Fibroblast of upper back skin (primary cell): ENCODE data around the gene CHRNB1.

ENCODE experiments used
- DNase-seq: peaks from one replicate; pipeline ENCODE4 v3.0.0-alpha.2; 2013

The CHRNB1 gene

DNA sequence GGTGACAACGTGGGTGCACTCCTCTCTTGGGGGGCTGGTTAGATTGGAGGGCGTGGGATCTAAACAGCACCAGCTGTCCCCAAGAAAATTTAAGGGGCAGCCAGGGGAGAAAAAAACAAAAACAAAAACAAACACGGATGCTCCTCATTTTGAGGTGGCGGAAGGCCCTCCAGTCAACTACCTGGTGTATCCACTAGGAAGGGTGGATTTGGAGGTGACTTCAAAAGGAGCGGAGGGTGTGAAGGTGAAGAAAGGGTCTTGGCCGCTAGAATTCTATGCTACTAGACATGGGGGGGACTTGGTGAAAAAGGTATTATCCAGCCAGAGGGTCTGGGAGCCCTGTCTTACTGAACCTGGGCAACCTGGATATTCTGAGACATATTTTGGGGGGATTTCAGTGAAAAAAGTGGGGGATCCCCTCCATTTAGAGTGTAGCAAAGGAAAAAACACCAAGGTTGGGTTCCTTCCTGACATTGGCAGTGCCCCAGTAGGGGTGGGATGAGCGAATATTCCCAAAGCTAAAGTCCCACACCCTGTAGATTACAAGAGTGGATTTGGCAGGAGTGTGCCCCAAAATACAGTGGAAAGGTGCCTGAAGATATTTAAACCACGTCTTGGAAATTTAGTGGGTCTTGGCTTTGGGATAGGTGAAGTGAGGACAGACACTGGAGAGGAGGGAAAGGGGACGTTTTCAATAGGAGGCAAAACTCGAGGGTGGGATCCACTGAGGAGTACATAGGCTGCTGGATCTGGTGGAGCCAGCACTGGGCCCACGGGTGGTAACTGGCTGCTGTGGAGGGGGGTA, 6.0 kb upstream of the CHRNB1 start:
- DNase-seq: no peak

DNA sequence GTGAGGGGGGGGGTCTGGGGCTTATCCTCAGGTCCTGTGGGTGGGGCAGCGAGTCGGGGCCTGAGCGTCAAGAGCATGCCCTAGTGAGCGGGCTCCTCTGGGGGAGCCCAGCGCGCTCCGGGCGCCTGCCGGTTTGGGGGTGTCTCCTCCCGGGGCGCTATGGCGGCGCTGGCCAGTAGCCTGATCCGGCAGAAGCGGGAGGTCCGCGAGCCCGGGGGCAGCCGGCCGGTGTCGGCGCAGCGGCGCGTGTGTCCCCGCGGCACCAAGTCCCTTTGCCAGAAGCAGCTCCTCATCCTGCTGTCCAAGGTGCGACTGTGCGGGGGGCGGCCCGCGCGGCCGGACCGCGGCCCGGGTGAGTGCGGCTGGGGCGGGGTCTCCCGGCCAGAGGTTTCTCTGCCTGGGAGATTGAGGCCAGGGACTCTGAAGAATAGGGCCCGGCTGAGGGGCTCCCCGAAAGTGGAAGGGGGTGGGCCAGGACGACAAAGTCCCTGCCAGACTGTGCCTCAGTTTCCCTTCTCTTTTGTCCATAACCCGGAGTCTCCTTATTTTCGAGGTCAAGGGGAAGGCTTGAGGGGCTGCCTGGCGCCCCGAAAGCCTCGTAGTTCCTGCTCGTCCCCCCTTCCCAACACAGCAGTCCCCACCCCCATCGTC, 5.3 kb upstream of the CHRNB1 start, which contains the start of gene FGF11:
TSS of gene FGF11 (plus strand) at position 51 of the 651 bp plus-strand sequence. CDS start at position 160, 109 bp downstream.
- DNase-seq: no peak

DNA sequence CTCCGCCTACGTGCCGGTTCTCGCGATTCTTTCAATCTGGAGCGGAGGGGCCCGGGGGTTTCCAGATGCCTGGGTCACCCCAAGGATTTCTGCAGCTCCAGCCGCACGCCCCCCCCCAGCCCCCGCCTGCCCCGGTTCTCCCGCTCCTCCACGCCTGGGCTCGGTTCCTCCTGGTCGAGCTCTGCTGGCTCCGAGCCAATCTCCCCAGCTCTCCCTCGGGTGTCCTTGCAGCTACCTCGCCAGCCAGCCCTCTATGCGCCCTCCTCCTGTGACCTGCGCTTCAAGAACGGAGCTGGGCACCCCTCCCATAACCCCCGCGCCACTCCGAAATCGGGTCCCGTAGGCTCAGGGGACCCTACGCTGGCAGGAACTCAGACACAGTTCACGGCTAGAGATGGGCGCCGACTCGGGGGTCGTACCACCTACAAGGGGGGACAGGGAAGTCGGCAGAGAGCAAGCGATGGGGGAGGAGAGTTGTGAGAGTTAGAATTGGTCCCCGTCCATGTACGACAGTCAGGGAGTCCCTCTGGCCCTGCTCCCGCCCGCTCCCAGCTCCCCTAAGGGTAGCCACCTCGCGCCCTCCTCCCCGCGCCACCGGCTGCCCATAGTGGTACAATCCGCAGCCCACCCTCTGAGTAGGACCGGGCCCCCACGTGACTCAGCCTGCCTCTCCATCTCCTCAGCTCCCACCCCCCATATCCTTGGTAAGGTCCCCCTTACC, 4.6 kb upstream of the CHRNB1 start:
- DNase-seq: peak; percentile 47

DNA sequence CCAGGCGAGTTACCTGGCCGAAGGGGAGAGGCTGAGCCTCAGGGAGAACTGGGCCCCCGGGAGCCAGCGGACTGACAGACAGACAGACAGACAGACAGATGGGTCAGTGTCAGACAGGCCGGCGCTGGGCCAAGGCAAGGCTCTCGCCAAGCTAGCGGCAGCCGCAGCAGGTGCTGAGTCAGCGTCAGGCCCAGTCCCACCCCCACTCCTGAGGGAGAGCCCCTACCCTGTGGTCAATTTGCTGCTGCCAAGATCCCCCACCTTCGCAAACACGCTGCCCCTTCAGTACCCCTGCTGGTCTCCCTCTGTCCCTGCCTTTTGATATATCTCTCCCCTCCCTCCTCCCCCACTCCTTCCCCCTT, 4.0 kb upstream of the CHRNB1 start:
- peak; percentile 74 for DNase-seq

DNA sequence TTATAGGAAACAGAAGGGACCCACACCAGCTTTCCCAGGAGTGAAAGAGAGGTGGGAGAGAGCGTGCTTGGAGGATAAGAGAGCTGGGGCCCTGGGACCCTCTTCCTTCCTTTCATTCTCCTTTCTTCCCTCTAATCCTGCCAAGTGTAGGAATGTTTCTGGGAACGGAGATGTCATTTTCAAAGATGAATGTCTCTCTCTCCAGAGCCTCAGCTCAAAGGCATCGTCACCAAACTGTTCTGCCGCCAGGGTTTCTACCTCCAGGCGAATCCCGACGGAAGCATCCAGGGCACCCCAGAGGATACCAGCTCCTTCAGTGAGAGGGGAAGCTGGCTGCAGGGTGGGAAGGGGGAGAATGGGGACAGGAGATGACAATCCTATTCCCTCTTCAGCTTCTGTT, 3.6 kb upstream of the CHRNB1 start:
- DNase-seq: peak; percentile 48

DNA sequence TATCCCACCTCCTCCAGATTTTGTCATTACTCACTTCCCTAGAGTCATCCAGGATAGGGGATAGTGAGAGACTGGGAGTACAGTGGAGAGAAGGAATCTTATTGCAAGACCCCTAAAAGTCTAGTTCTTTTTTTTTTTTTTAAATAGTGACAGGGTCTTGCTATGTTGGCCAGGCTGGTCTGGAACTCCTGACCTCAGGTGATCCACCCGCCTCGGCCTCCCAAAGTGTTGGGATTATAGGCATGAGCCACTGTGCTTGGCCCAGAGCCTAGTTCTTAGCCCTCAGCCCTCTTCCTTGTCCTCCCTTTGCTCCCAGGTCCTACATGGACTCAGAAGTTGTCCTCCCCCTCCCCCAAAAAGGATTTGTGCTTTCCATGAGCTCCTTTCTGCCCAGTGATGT, 2.7 kb upstream of the CHRNB1 start:
- DNase-seq: no peak

DNA sequence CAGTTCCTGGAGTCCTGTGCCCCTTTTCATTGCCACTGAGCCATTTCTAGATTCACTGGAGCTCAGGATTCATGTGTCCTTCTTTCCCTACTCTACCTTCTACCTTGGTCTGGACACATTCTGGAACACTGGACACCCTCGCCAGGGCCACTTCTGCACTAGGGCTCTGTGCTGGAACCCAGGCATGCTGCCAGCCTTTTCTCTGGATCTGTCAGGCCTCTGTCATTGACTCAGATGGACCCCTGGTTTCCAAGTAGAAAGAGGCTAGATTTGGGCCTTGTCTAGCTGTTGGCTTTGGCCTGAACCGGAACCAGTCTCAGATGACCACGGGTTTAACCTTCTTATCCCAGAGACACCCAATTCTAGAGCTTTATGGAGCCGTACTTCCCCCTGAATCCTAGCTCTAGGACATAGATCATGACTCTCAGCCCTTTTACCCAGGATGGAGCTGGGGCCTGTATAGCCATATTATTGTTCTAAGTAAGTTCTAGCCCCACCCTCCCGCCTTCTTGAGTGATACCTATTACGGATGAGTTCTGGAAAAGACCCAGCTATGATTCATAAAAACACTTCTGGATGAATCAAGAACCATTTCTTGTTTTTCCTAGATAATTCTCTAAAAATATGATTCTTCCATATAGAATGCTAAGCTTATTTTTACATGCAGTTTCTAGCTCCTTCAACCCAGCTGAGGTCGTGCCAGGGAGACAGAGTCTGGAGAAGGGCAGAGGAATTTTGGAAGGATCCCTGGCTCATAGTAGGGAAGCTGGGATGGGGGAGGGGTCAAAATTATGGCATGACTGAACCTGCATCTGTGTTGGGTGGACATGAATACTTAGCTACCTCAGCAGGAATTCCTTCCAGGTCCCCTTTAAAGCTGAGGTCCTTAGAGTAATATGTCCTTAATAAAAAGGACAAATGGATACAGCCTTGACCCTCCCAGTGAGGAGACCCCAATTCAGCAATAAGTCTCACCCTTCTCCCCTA, 1.1 kb upstream of the CHRNB1 start:
- DNase-seq: peak; percentile 67

DNA sequence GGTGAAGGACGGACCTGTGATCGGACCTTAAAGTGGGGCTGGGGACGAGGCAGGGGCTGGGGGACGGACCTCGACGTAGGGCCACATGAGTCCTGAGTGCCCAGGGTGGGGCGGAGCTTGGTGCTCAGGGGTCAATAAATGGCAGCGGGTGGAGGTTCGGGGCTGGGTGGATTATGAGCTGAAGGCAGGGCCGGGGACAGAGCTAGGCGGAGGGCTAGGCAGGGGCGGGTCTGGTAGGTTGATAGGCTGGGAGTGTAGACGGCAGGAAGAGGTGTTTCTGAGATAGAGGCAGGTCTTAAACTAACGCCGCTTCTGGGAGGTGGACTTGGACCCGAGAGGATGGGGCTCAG, 733 bp downstream of the CHRNB1 start:
- DNase-seq: no peak

DNA sequence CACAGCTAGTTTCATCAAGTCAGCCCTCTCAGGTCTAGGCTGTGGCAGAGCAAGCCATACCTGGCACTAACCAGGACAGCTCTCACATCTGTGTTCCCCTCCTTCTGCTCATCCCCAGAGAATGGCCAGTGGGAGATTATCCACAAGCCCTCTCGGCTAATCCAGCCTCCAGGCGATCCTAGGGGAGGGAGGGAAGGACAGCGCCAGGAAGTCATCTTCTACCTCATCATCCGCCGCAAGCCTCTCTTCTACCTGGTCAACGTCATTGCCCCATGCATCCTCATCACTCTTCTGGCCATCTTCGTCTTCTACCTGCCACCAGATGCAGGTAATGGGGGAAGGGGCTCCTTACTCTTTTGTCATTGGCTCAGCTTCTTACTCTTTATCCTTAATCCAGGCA, 3.6 kb downstream of the CHRNB1 start:
- DNase-seq: no peak

DNA sequence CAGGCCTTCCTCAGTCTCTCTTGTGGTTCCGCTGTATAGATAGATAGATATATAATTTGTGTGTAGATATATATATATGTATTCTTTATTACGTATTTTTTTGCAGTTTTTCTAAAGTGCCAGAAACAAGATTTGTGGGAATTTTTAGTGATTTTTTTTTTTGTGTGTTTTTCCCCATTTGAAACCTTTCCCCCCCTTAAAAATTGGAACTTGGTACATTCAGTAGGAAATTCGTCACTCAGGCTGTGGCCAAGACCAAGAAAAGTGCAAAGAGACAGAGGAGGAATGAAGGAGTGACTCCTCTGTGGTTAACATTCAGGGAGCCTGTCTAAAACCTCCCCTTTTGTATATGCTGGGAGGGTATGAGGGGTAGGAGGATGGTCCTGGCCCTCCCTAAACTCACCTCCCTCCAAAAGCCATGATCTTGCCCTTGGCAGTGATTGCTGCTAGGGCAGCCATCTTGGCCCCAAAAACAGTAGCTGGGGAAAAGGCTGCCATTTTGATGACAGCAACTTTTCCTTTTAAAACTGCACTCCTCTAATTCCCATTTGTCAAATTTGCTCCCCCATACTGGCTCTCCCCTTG, 15.2 kb downstream of the CHRNB1 start:
- no peak for DNase-seq

DNA sequence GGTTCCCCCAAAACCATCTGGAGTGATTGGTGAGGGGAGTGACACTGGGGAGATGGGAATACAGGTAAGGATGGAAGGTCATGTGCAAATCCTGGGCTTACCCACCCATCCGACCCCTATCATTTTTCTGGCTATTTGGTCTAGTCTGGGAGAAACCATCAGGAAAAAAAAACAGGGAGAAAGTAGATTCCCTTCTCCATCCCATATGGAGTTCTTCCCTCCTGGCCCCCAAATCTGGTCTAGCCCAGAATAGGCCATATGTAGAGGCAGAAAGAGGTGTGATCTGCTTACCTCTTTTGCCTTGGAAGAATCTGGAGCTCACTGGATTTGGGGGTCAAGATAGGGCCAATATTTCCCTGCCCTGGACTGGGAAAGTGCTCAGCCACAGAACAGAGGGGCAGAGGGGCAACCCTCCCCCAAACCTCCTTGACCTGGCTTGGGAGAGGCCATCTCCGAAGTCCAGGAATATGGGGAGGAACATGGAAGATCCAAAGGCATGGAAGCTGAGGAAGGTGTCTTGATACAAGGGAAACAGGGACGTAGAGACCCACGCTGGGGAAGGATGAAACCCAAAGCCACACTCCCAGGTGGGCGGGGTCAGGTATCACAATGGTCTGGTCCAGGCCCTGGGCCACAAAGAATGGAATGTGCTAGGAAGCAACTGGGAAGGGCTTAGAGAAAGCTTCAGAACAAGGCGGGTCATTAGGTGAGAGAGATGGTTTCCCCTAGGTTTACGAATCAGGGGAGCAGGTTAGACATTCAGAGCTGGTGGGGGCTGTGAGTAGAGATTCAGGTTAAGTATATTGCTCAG, 16.2 kb downstream of the CHRNB1 start:
- DNase-seq: no peak

DNA sequence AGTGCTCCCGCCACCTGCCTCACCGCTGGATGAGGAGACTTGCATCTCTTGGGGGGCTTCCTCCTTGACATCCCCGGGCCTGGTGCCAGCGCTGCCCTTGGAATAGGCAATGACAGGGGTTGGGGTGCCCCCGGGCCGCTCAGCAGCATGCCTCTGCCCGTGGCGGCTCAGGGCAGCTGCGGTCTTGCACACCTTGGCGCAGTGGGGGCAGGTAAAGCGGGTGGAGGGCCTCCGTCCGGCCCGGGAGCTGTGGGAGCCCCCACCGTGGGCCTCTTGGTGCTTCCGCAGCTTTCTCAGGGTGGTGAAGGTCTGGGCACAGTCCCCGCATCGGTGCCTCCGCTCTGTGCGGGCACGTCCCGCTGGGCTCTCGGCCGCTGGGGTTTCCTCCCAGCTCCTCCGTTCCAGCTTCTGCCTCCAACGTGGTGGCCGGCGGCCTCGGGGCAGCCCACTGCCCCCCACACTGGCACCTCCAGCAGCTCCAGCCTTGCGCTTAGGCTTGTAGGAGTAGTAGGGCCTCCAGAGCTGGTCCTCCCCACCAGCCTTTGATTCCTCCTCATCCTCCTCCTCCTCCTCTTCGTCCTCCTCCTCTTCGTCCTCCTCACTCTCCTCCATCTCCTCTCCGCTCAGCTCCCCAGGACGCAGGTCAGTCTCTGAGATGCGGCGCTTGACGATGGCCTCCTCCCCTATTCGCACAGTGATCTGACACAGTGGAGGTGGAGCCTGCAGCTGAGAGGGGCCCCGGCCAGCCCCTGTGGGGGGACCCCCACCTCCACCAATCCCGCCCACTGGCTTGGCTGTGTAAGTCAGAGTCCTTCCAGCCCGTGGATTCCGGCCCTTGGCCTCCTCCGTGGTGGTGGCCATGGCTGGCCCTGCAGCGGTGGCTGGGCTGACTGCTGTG, 17.9 kb downstream of the CHRNB1 start:
- no peak for DNase-seq

DNA sequence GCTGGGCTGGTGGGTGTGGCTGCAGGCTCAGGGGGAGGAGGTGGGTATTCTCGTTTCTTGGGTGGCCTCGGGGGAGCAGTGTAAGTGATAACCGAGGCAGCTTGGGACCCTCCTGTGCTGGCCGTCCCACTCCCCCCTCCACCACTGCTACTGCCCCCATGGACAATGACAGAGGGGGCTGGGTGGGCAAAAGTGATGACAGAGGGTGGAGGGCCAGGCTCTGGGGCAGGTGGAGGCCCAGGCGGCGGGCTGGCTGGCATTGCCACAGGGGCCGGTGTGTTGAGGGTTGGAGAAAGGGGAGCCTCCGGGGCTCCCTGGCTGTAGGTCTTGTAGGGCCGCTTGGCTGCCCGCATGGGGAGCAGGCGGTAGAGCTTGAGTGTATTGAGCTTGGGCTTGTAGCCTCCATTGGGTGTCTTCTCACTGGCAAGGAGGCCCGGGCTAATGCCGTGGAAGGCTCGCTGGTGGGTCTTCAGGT, 18.5 kb downstream of the CHRNB1 start:
- DNase-seq: no peak

DNA sequence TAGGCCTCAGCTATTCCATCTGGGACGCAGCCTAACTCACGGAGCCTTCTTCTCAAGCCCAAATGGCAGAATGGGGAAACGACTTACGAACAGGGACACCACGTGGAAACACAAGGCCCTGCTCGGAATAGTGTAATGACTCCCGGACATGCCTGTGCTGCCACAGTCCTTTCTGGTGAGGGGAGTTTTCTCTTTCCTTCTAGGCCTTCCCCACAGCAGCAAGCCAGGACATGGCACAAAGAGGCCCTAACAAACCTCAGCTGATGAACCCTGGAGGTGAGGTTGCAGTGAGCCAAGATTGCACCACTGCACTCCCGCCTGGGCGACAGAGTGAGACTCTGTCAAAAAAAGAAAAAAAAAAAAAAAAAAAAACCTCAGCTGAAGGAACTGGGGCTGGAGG, 19.2 kb downstream of the CHRNB1 start:
- DNase-seq: no peak

DNA sequence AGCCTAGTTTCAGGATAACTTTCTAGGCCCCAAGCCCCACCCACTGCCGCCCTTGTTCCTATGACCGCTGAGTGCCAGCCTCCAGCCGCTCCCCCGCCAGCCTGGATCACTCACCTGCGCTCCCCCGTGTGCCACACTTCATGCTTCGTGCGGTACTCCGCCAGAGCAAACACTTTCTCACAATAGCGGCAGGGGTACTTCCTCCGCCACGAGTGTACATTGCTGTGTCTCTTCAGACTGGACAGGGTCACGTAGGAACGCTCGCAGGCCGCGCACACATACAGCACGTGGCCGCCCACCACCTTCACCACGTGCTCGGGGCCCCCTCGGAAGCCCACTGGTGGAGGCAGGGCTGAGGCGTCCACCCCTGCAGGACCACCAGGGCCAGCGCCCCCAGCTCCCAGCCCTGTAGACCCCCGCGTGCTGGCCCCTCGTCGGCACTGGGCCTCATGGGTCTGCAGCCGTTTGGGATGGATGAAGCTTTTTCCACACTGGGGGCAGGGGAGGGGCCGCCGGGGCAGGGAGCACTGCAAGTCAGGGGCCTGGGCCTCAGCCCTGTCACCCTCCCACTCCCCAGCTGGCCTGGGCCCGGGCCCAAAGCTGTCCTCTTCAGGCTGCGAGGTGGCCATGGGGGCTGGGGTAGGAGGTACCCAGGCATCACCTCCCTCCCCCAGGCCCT, 20.9 kb downstream of the CHRNB1 start:
- DNase-seq: no peak

DNA sequence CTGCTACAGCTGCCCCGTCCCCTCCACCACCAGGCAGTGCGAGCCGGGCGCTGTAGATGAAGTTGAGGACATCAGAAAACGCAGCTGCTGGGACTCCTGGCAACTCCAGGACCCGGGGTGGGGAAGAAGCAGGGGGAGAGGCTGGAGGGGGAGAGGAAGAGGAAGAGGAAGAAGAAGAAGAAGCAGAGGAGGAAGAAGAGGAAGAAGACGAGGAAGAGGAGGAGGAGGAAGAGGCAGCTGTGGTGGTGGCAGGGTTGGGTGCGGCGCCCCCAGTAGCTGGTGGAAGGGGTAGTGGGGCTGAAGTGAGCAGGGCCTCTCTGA, 21.4 kb downstream of the CHRNB1 start:
- DNase-seq: no peak

DNA sequence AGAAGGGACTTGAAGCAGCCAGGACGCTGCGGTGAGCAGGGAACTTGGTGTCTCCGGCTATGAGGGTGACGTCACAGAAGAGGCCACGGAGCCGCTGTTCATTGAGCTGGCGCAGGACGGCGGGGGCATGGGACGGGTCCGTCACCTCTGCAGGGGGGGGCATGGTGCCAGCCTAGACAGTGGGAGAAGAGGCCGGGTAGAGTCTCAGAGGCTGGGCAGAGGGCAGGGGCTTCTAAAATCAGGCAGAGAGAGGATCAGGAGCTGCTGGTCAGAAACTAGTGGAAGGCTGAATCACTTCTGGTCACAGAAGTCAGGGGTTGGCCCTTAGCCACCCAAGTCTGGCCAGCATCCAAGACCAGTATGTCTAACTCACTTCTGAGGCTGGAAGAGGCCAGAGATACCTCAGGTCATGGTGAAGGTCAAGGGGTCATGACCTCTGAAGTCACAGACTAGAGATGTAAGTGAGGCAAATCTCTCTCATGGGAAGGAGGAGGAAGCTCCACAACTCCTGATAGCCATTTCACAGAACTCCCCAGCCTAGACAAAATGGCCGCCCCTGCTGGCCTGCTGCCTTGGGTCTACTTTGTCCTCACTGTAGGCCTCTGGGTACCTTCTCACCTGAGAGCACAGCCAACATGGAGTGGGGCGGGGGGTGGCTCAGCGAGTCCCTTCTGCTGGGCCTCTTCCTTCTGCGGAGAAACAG, 21.9 kb downstream of the CHRNB1 start:
- DNase-seq: no peak

DNA sequence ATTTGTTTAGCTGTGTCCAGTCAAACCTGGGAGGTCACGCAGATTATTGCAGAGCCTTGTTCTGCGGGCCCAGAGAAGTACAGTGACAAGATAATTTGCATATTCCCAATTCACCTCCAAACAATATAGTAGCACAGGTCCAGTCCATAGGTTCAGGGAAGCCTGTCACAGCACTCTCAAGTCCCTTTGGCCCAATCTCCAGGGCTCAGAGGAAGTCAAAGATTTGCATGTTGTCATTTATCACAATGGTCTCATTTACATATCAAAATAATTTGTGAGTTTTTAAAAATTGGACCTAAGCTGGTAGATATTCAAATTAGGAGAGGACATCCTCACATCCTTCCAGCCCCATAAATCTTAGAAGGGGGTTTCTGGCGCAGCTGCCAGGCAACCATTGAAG, 22.6 kb downstream of the CHRNB1 start:
- no peak for DNase-seq

DNA sequence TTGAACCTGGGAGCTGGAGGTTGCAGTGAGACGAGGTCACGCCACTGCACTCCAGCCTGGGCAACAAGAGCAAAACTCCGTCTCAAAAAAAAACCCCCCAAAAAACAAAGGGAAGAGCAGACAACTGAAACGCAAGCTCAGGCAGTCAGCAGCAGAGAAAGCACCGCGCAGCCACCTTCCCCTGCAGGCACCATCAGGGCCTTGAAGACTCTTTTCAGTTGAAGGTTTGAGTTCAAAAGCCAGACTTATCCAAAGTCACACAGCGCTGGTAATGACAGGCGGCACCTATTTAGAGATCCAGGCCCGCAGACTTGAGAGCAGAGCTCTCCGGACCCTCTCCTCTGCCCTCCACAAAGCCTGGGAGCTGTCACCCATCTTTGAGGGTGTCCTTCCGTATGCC, 23.4 kb downstream of the CHRNB1 start:
- DNase-seq: no peak
